Activated CD4-positive, CD25-positive, alpha-beta regulatory T cell treated with anti-CD3 and anti-CD28 coated beads, Interleukin-2, amount 50 U/mL, for 16 hours (primary cell): ENCODE data around the gene NOM1.

Experiments used
- DNase-seq: peaks from one replicate; pipeline ENCODE4 v3.0.0-alpha.2; 2020; ENCODE audit warnings: low read depth, low spot score

NOM1 gene

GRCh38 chr7:157005456-157006204, 56.1 kb downstream of the NOM1 start:
- DNase-seq: no peak

GRCh38 chr7:157006205-157006747, 56.8 kb downstream of the NOM1 start:
- DNase-seq: no peak

- DNase-seq: no peak
Measured at GRCh38 chr7:157006829-157007469, 57.4 kb downstream of the NOM1 start.

- no peak for DNase-seq
Measured at GRCh38 chr7:157007470-157008066, 58.1 kb downstream of the NOM1 start.

GRCh38 chr7:157008206-157009169, 59.0 kb downstream of the NOM1 start:
- DNase-seq: no peak

GRCh38 chr7:157009170-157009777, 59.8 kb downstream of the NOM1 start:
- DNase-seq: no peak

DNA sequence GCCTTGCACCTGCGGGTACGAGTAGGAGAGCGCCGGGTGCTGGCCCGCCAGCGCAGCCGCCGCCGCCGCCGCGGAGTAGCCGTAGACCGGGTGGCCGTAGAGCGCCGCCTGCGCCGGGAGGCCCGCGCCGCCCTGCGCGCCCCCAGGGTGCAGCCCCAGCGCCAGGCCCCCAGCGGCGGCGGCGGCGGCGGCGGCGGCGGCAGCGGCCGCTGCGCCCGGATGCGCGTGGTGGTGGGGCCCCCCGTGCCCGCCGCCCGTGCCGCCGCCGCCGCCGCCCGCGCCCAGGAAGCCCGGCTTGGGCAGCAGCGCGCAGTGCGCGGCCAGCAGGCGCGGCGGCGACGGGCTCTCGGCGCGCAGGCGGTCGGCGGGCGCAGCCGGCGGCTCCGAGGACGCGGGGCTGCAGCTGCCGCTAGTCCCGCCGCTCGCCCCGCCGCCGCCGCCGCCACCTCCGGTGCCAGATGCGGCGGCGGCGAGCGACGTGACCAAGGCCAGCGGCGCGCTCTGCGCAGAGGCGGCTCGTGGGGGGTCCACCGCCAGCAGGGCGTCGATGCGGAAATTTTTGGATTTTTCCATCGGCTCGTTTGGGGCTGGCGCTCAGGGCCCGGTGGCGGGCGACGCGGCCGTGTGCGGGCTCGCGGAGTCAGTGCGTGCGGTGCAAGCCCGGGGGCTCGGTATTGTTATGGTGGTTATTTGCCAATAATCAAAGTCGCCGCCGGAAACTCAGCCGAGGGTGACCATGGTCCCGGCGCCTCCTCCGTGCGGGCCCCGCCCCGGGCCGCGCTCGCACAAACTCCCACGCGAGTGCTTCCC, 60.5 kb downstream of the NOM1 start:
- no peak for DNase-seq

- DNase-seq: no peak
Measured at GRCh38 chr7:157010588-157011332, 61.2 kb downstream of the NOM1 start, which contains the start of gene MNX1. MNX1 (minus strand) TSS chr7:157010663; CDS start chr7:157010350, 313 bp downstream.

DNA sequence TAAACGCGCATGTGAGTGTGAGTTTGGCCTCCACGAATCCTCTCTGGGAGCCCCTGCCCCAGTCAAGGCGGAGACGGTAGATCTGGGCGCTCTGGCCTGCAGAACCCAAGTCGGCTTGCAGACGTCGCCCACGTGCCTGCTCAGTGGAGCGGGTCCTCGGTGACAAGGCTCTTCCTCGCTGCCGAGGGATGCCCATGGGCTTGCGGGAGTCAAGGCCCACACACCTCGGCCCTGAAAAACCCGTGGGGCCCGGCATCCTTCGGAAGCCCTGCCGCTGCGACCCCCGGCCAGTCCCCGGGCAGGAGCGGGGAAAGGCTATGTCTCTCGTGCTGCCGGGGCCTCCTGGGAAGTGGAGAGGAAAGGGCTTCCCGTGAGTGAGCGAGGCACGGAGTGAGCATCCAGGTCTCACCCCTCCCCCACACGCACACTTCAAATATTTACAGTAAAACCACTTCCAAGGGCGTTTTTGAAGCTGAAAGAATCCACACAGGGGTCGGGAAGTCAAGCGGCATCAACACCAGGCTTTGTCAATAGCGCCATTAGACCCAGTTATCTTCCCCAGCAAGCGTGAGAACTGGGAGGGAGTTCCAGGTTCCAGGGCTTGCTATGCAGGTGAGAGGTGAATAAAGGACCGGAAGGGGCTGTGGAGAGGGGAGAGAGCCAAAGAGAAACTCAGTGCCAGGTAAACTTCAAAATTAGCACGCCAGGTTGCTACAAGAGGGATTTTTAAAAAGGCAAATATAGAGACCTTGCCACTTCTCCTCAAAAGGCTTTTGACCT, 62.0 kb downstream of the NOM1 start:
- no peak for DNase-seq

DNA sequence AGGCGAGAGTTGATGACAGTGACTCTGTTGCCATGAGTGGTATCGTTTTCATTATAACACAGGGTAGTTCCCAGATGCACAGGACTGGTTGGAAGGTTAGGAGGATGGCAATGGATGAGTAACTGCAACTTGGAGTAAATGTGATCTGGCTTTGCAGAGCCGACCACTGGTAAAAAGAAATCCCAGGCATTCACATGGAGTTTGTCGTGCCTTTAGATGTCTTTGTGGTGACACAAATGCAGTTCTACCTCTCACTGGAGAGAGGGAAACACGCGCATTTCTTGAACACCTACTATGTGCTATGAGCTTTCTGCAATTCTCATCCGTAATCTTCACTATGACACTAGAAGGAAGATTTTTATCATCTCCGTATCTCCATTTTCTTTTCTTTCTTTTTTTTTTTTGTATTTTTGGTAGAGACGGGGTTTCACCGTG, 62.6 kb downstream of the NOM1 start:
- no peak for DNase-seq

DNA sequence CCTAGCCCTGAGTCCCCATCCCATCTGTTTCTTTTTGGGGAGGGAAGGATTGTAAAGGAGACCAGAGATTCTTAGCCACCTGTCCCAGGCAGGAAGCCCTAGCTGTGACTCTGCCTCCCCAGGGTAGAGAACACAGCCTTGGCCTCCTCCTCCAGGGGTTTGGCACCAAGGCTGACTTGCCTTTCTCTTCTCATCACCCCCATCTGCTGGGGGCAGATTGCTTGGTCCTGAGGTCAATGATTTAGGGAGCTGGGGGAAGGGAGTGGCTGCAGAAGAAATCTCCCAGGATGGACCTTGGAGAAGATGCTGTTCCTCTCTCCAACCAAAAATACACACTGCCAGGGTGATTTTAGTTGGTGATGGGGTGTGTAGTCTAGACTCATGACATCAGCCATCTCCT, 63.6 kb downstream of the NOM1 start:
- DNase-seq: no peak

DNA sequence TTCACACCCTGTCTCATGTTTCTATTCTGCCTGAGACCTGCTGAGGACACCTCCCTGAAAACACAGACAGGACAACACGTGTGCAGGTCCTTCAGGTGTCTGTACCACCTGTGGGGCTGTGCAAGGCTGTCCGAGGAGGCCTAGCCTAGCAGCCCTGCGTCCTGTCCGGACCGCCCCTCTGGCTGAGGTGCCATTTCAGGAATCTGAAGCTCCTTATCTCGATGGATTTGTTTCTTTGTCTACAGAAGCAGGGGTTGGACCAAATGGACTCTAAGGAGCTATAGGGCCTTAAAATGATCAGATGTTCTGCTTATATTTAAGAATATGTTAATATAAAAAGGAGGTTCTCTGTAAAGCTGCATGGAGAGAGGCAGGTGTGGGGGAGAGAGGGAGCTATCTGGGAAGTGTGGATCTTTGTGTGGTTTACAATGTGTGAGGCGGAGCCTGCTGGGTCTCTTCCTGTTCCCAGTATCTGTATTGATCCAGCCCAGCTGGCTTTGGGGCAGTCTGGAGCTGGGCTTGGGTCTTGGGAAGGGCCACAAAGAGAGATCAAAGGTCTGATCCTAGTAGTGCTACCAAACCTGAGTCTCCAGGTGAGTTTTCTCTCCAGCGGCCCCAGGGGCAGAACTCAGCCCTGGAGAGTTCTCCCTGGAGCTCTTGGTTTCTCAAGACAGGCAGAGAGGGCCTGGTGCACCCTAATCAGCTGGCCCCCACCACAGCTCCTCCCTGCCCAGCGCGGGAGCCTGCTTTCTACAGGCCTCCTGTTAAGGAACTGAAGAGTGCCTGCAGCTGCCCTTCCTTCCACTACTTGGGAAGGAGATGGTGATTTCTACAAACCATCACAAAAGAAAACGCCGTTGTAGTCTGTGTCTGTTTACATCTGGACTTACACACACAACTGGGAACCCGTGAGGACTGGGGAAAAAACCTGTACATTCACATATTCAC, 64.4 kb downstream of the NOM1 start:
- DNase-seq: no peak

- DNase-seq: no peak
Measured at GRCh38 chr7:157014635-157015555, 65.4 kb downstream of the NOM1 start.

GRCh38 chr7:157016024-157016351, 66.5 kb downstream of the NOM1 start:
- no peak for DNase-seq

DNA sequence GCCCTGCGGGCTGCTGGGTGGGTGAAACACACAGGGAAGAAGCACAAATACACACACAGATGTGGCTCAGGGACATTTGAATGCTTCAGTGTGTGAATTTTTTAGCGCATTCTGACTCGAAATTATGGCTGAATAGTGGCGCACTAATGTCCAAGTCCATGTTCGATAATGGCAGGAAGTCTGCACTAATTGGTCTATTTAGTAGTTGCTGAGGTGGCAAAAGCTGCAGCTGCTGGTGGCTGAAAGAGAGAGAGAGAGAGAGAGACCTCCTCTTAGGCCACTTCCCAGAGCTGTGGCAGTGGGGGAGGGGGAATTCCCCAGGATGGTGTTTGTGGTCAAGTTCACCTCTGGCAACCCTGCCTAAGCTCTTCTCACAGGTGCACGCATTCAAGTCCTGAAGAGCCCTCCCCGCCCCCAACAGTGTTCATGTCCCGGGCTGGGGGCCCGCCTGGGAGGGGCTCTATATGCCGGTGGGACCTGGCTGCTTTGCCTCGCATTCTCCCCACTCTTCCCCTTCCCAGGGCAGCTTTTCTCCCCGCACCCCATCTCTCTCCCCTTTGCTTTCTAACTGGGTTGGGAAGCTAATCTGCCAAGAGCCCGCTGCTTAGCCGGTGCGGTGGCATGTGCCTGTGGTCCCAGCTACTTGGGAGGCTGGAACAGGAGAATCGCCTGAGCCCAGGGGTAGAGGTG, 67.0 kb downstream of the NOM1 start:
- no peak for DNase-seq

- no peak for DNase-seq
Measured at GRCh38 chr7:157017149-157017548, 67.6 kb downstream of the NOM1 start.
